Activated naive CD8-positive, alpha-beta T cell treated with anti-CD3 and anti-CD28 coated beads, Interleukin-2, amount 50 U/mL, for 24 hours (primary cell): ENCODE results near the gene MKNK2.
"Not testable (repeated sequence)": the region's sequence is repeated elsewhere in the genome, so short reads cannot be mapped to it uniquely, and the experiment has no call there.

Source experiments
- ATAC-seq: fragments of 150-1000 bp; cut with Tn5 transposase; one replicate; pipeline ENCODE4 v1.10.0; 2021
- DNase-seq: peaks from one replicate; pipeline ENCODE4 v3.0.0; 2021
- H3K27ac Mint-ChIP-seq: one replicate; pipeline ENCODE4 v1.8.0; 2021; ENCODE audit warnings: mild to moderate bottlenecking, mixed read lengths
- H3K27me3 Mint-ChIP-seq: one replicate; pipeline ENCODE4 v1.8.0; 2021; ENCODE audit warnings: mixed read lengths
- H3K36me3 Mint-ChIP-seq: one replicate; pipeline ENCODE4 v1.8.0; 2021; ENCODE audit warnings: low read depth, mixed read lengths
- H3K4me1 Mint-ChIP-seq: one replicate; pipeline ENCODE4 v1.8.0; 2021; ENCODE audit warnings: mixed read lengths
- H3K4me3 Mint-ChIP-seq: one replicate; pipeline ENCODE4 v1.8.0; 2021; ENCODE audit warnings: mild to moderate bottlenecking, moderate library complexity, mixed read lengths
- H3K9me3 Mint-ChIP-seq: one replicate; pipeline ENCODE4 v1.8.0; 2021; ENCODE audit warnings: mixed read lengths

Gene MKNK2

GRCh38 chr19:2050991-2051772 is at the start of gene MKNK2:
Gene MKNK2 (minus strand): TSS chr19:2051244. CDS start chr19:2050851, 393 bp downstream.
- peak within 1 kb of the TSS; percentile 90 for H3K27ac Mint-ChIP-seq
- peaks cover 55% of the 10 kb centered on the region for H3K4me1 Mint-ChIP-seq
- no peaks in the 10 kb centered on the region for H3K27me3 Mint-ChIP-seq
- H3K36me3 Mint-ChIP-seq, result no peaks in the 10 kb centered on the region
- DNase-seq (peak; percentile 99), ATAC-seq (peak; percentile 69)
- H3K9me3 Mint-ChIP-seq, result no peaks in the 10 kb centered on the region
- peak within 1 kb of the TSS; percentile 83 for H3K4me3 Mint-ChIP-seq

GRCh38 chr19:2100719-2101061 is 49.6 kb upstream of the MKNK2 start:
- no peaks in the 10 kb centered on the region for H3K27me3 Mint-ChIP-seq

GRCh38 chr19:2099937-2100718 is 49.1 kb upstream of the MKNK2 start:
- DNase-seq (no peak), ATAC-seq (no peak)
- H3K4me1 Mint-ChIP-seq, result peaks cover 16% of the 10 kb centered on the region
- no peaks in the 10 kb centered on the region for H3K9me3 Mint-ChIP-seq
- H3K27ac Mint-ChIP-seq, result no peak overlapping the region
- H3K36me3 Mint-ChIP-seq, result peaks cover 28% of the 10 kb centered on the region
- no peaks in the 10 kb centered on the region for H3K27me3 Mint-ChIP-seq
- no peak overlapping the region for H3K4me3 Mint-ChIP-seq

More at GRCh38 chr19:2100719-2101061, 49.6 kb upstream of the MKNK2 start:
- Mint-ChIP-seq H3K4me1 (peaks cover 15% of the 10 kb centered on the region), H3K9me3 (no peaks in the 10 kb centered on the region), H3K27ac (no peak overlapping the region), H3K36me3 (peaks cover 31% of the 10 kb centered on the region), H3K4me3 (no peak overlapping the region)
- ATAC-seq (no peak), DNase-seq (no peak)

GRCh38 chr19:2099054-2099501 is 48.0 kb upstream of the MKNK2 start:
- Mint-ChIP-seq H3K4me1 (peaks cover 26% of the 10 kb centered on the region), H3K9me3 (no peaks in the 10 kb centered on the region), H3K27ac (no peak overlapping the region), H3K27me3 (no peaks in the 10 kb centered on the region), H3K36me3 (peaks cover 24% of the 10 kb centered on the region), H3K4me3 (no peak overlapping the region)
- no peak for ATAC-seq
- DNase-seq, result no peak

GRCh38 chr19:2097886-2098327 is 46.9 kb upstream of the MKNK2 start:
- Mint-ChIP-seq H3K27me3 (no peaks in the 10 kb centered on the region), H3K27ac (no peak overlapping the region), H3K36me3 (peaks cover 22% of the 10 kb centered on the region), H3K9me3 (no peaks in the 10 kb centered on the region), H3K4me3 (peak overlapping the region; percentile 78), H3K4me1 (peaks cover 38% of the 10 kb centered on the region)
- DNase-seq, result no peak
- ATAC-seq, result no peak

- no peaks in the 10 kb centered on the region for H3K9me3 Mint-ChIP-seq
- no peaks in the 10 kb centered on the region for H3K27me3 Mint-ChIP-seq
- H3K4me1 Mint-ChIP-seq, result peaks cover 43% of the 10 kb centered on the region
- DNase-seq, result peak; percentile 75
- peak overlapping the region; percentile 78 for H3K4me3 Mint-ChIP-seq
- peak; percentile 22 for ATAC-seq
- peaks cover 23% of the 10 kb centered on the region for H3K36me3 Mint-ChIP-seq
- H3K27ac Mint-ChIP-seq, result peak overlapping the region; percentile 81
These were observed 46.3 kb upstream of the MKNK2 start for GRCh38 chr19:2097203-2097885.

GRCh38 chr19:2096480-2097202 is 45.6 kb upstream of the MKNK2 start, which contains the start of gene IZUMO4:
Gene IZUMO4 (plus strand): TSS chr19:2096915. CDS start chr19:2096946, 31 bp downstream.
- peaks cover 22% of the 10 kb centered on the region for H3K36me3 Mint-ChIP-seq
- H3K27me3 Mint-ChIP-seq, result no peaks in the 10 kb centered on the region

GRCh38 chr19:2096034-2096479 is 45.0 kb upstream of the MKNK2 start, which contains the start of gene MOB3A:
Gene MOB3A (minus strand): TSS chr19:2096326. CDS start chr19:2078560, 17,766 bp downstream.
- H3K4me1 Mint-ChIP-seq, result peaks cover 52% of the 10 kb centered on the region
- DNase-seq (peak; percentile 88), ATAC-seq (peak; percentile 55)
- peaks cover 22% of the 10 kb centered on the region for H3K36me3 Mint-ChIP-seq
- peak within 1 kb of the TSS; percentile 97 for H3K4me3 Mint-ChIP-seq
- H3K9me3 Mint-ChIP-seq, result no peaks in the 10 kb centered on the region
- H3K27me3 Mint-ChIP-seq, result no peaks in the 10 kb centered on the region
- peak within 1 kb of the TSS; percentile 92 for H3K27ac Mint-ChIP-seq

More at GRCh38 chr19:2096480-2097202, 45.6 kb upstream of the MKNK2 start, which contains the start of gene IZUMO4:
- ATAC-seq (peak; percentile 86), DNase-seq (peak; percentile 100)
- Mint-ChIP-seq H3K9me3 (no peaks in the 10 kb centered on the region), H3K27ac (peak within 1 kb of the TSS; percentile 90), H3K4me1 (peaks cover 50% of the 10 kb centered on the region), H3K4me3 (peak within 1 kb of the TSS; percentile 97)

- peaks cover 26% of the 10 kb centered on the region for H3K36me3 Mint-ChIP-seq
- not testable (repeated sequence) for ATAC-seq, H3K27me3 Mint-ChIP-seq, DNase-seq, H3K9me3 Mint-ChIP-seq, H3K4me3 Mint-ChIP-seq
- H3K4me1 Mint-ChIP-seq, result peaks cover 82% of the 10 kb centered on the region
- peak overlapping the region; percentile 46 for H3K27ac Mint-ChIP-seq
These were observed 41.0 kb upstream of the MKNK2 start for GRCh38 chr19:2091926-2092525.

- Mint-ChIP-seq H3K36me3 (peaks cover 30% of the 10 kb centered on the region), H3K9me3 (no peaks in the 10 kb centered on the region), H3K4me3 (peak overlapping the region; percentile 82), H3K4me1 (peaks cover 90% of the 10 kb centered on the region), H3K27me3 (peaks cover 2% of the 10 kb centered on the region), H3K27ac (peak overlapping the region; percentile 91)
- DNase-seq, result no peak
- ATAC-seq, result no peak
These were observed 38.6 kb upstream of the MKNK2 start for GRCh38 chr19:2089727-2090053.

- H3K27me3 Mint-ChIP-seq, result peaks cover 2% of the 10 kb centered on the region
- H3K4me1 Mint-ChIP-seq, result peaks cover 84% of the 10 kb centered on the region
- DNase-seq (peak; percentile 62), ATAC-seq (no peak)
- H3K4me3 Mint-ChIP-seq, result peak overlapping the region; percentile 82
- peak overlapping the region; percentile 91 for H3K27ac Mint-ChIP-seq
- peaks cover 27% of the 10 kb centered on the region for H3K36me3 Mint-ChIP-seq
- no peaks in the 10 kb centered on the region for H3K9me3 Mint-ChIP-seq
These were observed 38.1 kb upstream of the MKNK2 start for GRCh38 chr19:2089001-2089711.

- Mint-ChIP-seq H3K9me3 (no peaks in the 10 kb centered on the region), H3K4me3 (peak overlapping the region; percentile 85), H3K27me3 (peaks cover 2% of the 10 kb centered on the region), H3K27ac (peak overlapping the region; percentile 91), H3K36me3 (peaks cover 38% of the 10 kb centered on the region), H3K4me1 (peaks cover 72% of the 10 kb centered on the region)
- ATAC-seq (no peak), DNase-seq (peak; percentile 54)
These were observed 36.6 kb upstream of the MKNK2 start for GRCh38 chr19:2087621-2088100.
